ENCODE measurements around the gene GAN. TPM values are rescaled to one million over a fixed set of nuclear protein-coding genes. Genes with fewer than 3 reads are reported as not detected.
"Not testable (repeated sequence)": the region's sequence is repeated elsewhere in the genome, so short reads cannot be mapped to it uniquely, and the experiment has no call there.

The GAN gene
- total RNA-seq, 6 experiments from 2014 or later, result 5.6 to 8.6 (median 6.2) TPM

- H3K27ac Mint-ChIP-seq, result no peak overlapping the region
- DNase-seq, result no peak
- peaks cover 3% of the 10 kb centered on the region; the same call in 1 of the 2 replicates for H3K27me3 Mint-ChIP-seq (ENCODE audit: insufficient read depth)
- H3K9me3 Mint-ChIP-seq, result peaks cover 7% of the 10 kb centered on the region; the same call in 1 of the 2 replicates
- H3K36me3 Mint-ChIP-seq (ENCODE audit: low read depth), result no peaks in the 10 kb centered on the region
- no peak for TF ChIP-seq CTCF (IDR thresholded peaks at IDR 0.05)
- H3K4me1 Mint-ChIP-seq (ENCODE audit: low read depth), result peaks cover 8% of the 10 kb centered on the region; the same call in 1 of the 2 replicates
- H3K4me3 Mint-ChIP-seq, result no peak overlapping the region
Observed at GRCh38 chr16:81421536-81421935, 106.8 kb downstream of the GAN start.

- not testable (repeated sequence) for H3K36me3 Mint-ChIP-seq (ENCODE audit: low read depth); H3K27ac Mint-ChIP-seq; DNase-seq; H3K4me1 Mint-ChIP-seq (ENCODE audit: low read depth); H3K4me3 Mint-ChIP-seq; H3K9me3 Mint-ChIP-seq; H3K27me3 Mint-ChIP-seq (ENCODE audit: insufficient read depth)
Observed at GRCh38 chr16:81422153-81422552, 107.4 kb downstream of the GAN start.

- Mint-ChIP-seq H3K27ac (no peak overlapping the region), H3K4me3 (no peak overlapping the region), H3K27me3 (ENCODE audit: insufficient read depth) (peaks cover 8% of the 10 kb centered on the region), H3K4me1 (ENCODE audit: low read depth) (peaks cover 15% of the 10 kb centered on the region), H3K36me3 (ENCODE audit: low read depth) (no peaks in the 10 kb centered on the region), H3K9me3 (peaks cover 7% of the 10 kb centered on the region; the same call in 1 of the 2 replicates)
- no peak for TF ChIP-seq CTCF (IDR thresholded peaks at IDR 0.05)
- DNase-seq, result no peak
Observed at GRCh38 chr16:81424771-81425170, 110.0 kb downstream of the GAN start.

GRCh38 chr16:81427219-81427618 is 112.5 kb downstream of the GAN start:
- no peaks in the 10 kb centered on the region; the same call in 1 of the 2 replicates for H3K9me3 Mint-ChIP-seq
- peaks cover 27% of the 10 kb centered on the region for H3K4me1 Mint-ChIP-seq (ENCODE audit: low read depth)
- no peak overlapping the region for H3K27ac Mint-ChIP-seq
- peaks cover 7% of the 10 kb centered on the region for H3K27me3 Mint-ChIP-seq (ENCODE audit: insufficient read depth)
- H3K4me3 Mint-ChIP-seq, result no peak overlapping the region
- no peak for TF ChIP-seq CTCF (IDR thresholded peaks at IDR 0.05)
- no peaks in the 10 kb centered on the region for H3K36me3 Mint-ChIP-seq (ENCODE audit: low read depth)
- no peak for DNase-seq

GRCh38 chr16:81429045-81429521 is 114.3 kb downstream of the GAN start:
- H3K4me1 Mint-ChIP-seq (ENCODE audit: low read depth), result peaks cover 30% of the 10 kb centered on the region
- H3K27ac Mint-ChIP-seq, result peak overlapping the region; percentile 14; the same call in 1 of the 2 replicates
- no peaks in the 10 kb centered on the region for H3K9me3 Mint-ChIP-seq
- TF ChIP-seq CTCF (IDR thresholded peaks at IDR 0.05), result peak; percentile 84
- H3K27me3 Mint-ChIP-seq (ENCODE audit: insufficient read depth), result peaks cover 5% of the 10 kb centered on the region
- DNase-seq, result peak; percentile 50
- H3K4me3 Mint-ChIP-seq, result 0 out of 2 replicates have a peak overlapping the region, but pooled peaks have one; percentile 31
- no peaks in the 10 kb centered on the region for H3K36me3 Mint-ChIP-seq (ENCODE audit: low read depth)

- Mint-ChIP-seq H3K27ac (peak overlapping the region; percentile 87), H3K4me1 (ENCODE audit: low read depth) (peaks cover 30% of the 10 kb centered on the region), H3K9me3 (no peaks in the 10 kb centered on the region), H3K4me3 (peak overlapping the region; percentile 53), H3K36me3 (ENCODE audit: low read depth) (peaks cover 4% of the 10 kb centered on the region; the same call in 1 of the 2 replicates), H3K27me3 (ENCODE audit: insufficient read depth) (peaks cover 5% of the 10 kb centered on the region)
- DNase-seq, result peak; percentile 89
- TF ChIP-seq CTCF (IDR thresholded peaks at IDR 0.05), result 0 out of 2 replicates have a peak, but pooled peaks have one; percentile 7
Observed at GRCh38 chr16:81431554-81432353, 117.0 kb downstream of the GAN start.
